Liver (tissue), 9 donors: ENCODE results near the gene KCNC2. TPM values are rescaled to one million over a fixed set of nuclear protein-coding genes. Genes with fewer than 3 reads are reported as not detected.

Source experiments
- DNase-seq: peaks from one replicate; pipeline ENCODE4 v3.0.0-alpha.2; 2017; ENCODE audit warnings: low spot score
- H3K27ac ChIP-seq, 2 donors: one replicate each; pipeline ENCODE4 v1.7.0; 2013; ENCODE audit warnings: inconsistent platforms in 2 of 2, low read length in 2 of 2, control low read depth in 1 of 2, low read depth in 1 of 2, mild to moderate bottlenecking in 1 of 2
- H3K27me3 ChIP-seq, 4 donors: one replicate each; pipeline versions ENCODE4 v1.6.1 to v1.7.0; 2013; ENCODE audit warnings: low read length in 3 of 4, inconsistent platforms in 1 of 4, mild to moderate bottlenecking in 1 of 4, moderate library complexity in 1 of 4; ENCODE audit not compliant: control insufficient read depth in 4 of 4, insufficient read depth in 4 of 4
- H3K36me3 ChIP-seq, 4 donors: one replicate each; pipeline versions ENCODE4 v1.6.1 to v1.7.0; 2013; ENCODE audit warnings: low read length in 3 of 4, mild to moderate bottlenecking in 3 of 4, low read depth in 1 of 4, moderate library complexity in 1 of 4; ENCODE audit not compliant: control insufficient read depth in 4 of 4, insufficient read depth in 3 of 4
- H3K4me1 ChIP-seq, 4 donors: one replicate each; pipeline versions ENCODE4 v1.6.1 to v1.7.0; 2013; ENCODE audit warnings: low read length in 3 of 4, mild to moderate bottlenecking in 3 of 4, moderate library complexity in 1 of 4; ENCODE audit not compliant: control insufficient read depth in 4 of 4, insufficient read depth in 4 of 4
- H3K4me3 ChIP-seq, 3 donors: one replicate each; pipeline versions ENCODE4 v1.6.1 to v1.7.0; 2013; ENCODE audit warnings: low read length in 3 of 3, control low read depth in 1 of 3, low read depth in 1 of 3, mild to moderate bottlenecking in 1 of 3
- H3K9ac ChIP-seq, 2 donors: one replicate each; pipeline ENCODE4 v1.7.0; 2013; ENCODE audit warnings: low read length in 2 of 2, mild to moderate bottlenecking in 2 of 2, moderate library complexity in 2 of 2, control low read depth in 1 of 2, low read depth in 1 of 2
- H3K9me3 ChIP-seq, 4 donors: one replicate each; pipeline versions ENCODE4 v1.6.1 to v1.7.0; 2013; ENCODE audit warnings: low read length in 3 of 4; ENCODE audit not compliant: control insufficient read depth in 4 of 4
- CTCF ChIP-seq: fragments of 150-350 bp; IDR thresholded peaks from 2 replicates; pipeline ENCODE4 v1.5.1; 2017; ENCODE audit warnings: improper control_type of control experiment, low read depth, low read length; ENCODE audit not compliant: missing input control
- EGR1 ChIP-seq, 2 donors: IDR thresholded peaks; 2 replicates each; pipeline ENCODE4 v1.6.1; 2016 to 2018; ENCODE audit warnings: antibody characterized with exemption in 2 of 2, low read depth in 2 of 2
- FOXA1 ChIP-seq: IDR thresholded peaks from 2 replicates; pipeline ENCODE4 v1.6.1; 2016; ENCODE audit warnings: antibody characterized with exemption
- HNF4G ChIP-seq: IDR thresholded peaks from 2 replicates; pipeline ENCODE4 v1.6.1; 2016; ENCODE audit warnings: antibody characterized with exemption
- NR2F2 ChIP-seq: IDR thresholded peaks from 2 replicates; pipeline ENCODE4 v1.6.1; 2016; ENCODE audit warnings: antibody characterized with exemption
- RAD21 ChIP-seq, 2 donors: IDR thresholded peaks; 2 replicates each; pipeline ENCODE4 v1.6.1; 2016; ENCODE audit warnings: antibody characterized with exemption in 2 of 2, mild to moderate bottlenecking in 2 of 2
- REST ChIP-seq: IDR thresholded peaks from 2 replicates; pipeline ENCODE4 v1.6.1; 2016; ENCODE audit warnings: antibody characterized with exemption, mild to moderate bottlenecking
- RXRA ChIP-seq, 2 donors: IDR thresholded peaks; 2 replicates each; pipeline ENCODE4 v1.6.1; 2017 to 2018; ENCODE audit warnings: antibody characterized with exemption in 2 of 2, mild to moderate bottlenecking in 1 of 2
- SP1 ChIP-seq: IDR thresholded peaks from 2 replicates; pipeline ENCODE4 v1.6.1; 2018; ENCODE audit warnings: antibody characterized with exemption, mild to moderate bottlenecking
- TAF1 ChIP-seq: conservative IDR thresholded peaks from 2 replicates; pipeline ENCODE4 v1.6.1; 2016; ENCODE audit warnings: antibody characterized with exemption, mild to moderate bottlenecking
- ZBTB33 ChIP-seq: IDR thresholded peaks from 2 replicates; pipeline ENCODE4 v1.6.1; 2016; ENCODE audit warnings: antibody characterized with exemption
- WGBS: extraction: QIAGEN DNeasy Blood & Tissue Kit; methylation state at CpG from one replicate; pipeline ENCODE4 v1.1.7; 2013; 5-methylcytosine and 5-hydroxymethylcytosine counted together
- polyA plus RNA-seq, 2 donors: library from polyadenylated mRNA; stranded (reverse) in 1 of 2; unstranded in 1 of 2; fragments of 200-250 nt in 1 of 2; fragments of >200 nt in 1 of 2; fragmentation: Nextera tagmentation in 1 of 2; extraction: Ambion mirVana in 1 of 2; gene quantifications; one replicate each; pipeline versions ENCODE4 v1.2.1 to v1.2.3, GENCODE V29; 2013 to 2015
- total RNA-seq, 2 donors: library from RNA; depleted of rRNA; stranded (reverse); fragments of >200 nt; gene quantifications; one replicate each; pipeline ENCODE4 v1.2.3, GENCODE V29; 2014
- donor health status: healthy.
- donor health status: healthy.
- donor health status: healthy.
- donor health status: healthy.
- donor health status: healthy.

The KCNC2 gene
- total and polyA plus RNA-seq, 4 donors = under 0.01 to 0.02 TPM; not detected in 2

GRCh38 chr12:75099210-75099609 lies 110.4 kb downstream of the KCNC2 start (continued):
- TF ChIP-seq REST (no peak), SP1 (no peak), HNF4G (no peak), RXRA (IDR thresholded peaks at IDR 0.05) (no peak), EGR1 (IDR thresholded peaks at IDR 0.05; ENCODE audit: low read depth in 2 of 2) (no peak)

GRCh38 chr12:75097003-75097402 lies 112.6 kb downstream of the KCNC2 start:
- Histone ChIP-seq H3K4me3 (no peak overlapping the region), H3K27me3 (no peaks in the 10 kb centered on the region), H3K9me3 (no peaks in the 10 kb centered on the region), H3K4me1 (no peaks in the 10 kb centered on the region), H3K27ac (no peak overlapping the region), H3K36me3 (no peaks in the 10 kb centered on the region), H3K9ac (no peak overlapping the region)
- TF ChIP-seq SP1 (no peak), FOXA1 (no peak), RXRA (IDR thresholded peaks at IDR 0.05) (no peak), ZBTB33 (no peak)
- DNase-seq = no peak

- H3K27ac ChIP-seq = no peak overlapping the region
- no peaks in the 10 kb centered on the region for H3K36me3 ChIP-seq
- no peaks in the 10 kb centered on the region for H3K27me3 ChIP-seq
- no peaks in the 10 kb centered on the region for H3K9me3 ChIP-seq
- WGBS = 49% methylated on average over 1 of the region's 1 CpG
- H3K4me3 ChIP-seq = no peak overlapping the region
- no peak overlapping the region for H3K9ac ChIP-seq
- H3K4me1 ChIP-seq = no peaks in the 10 kb centered on the region
- TF ChIP-seq ZBTB33 (no peak), REST (no peak), FOXA1 (no peak), TAF1 (no peak), CTCF (peak; percentile 15), HNF4G (no peak), RAD21 (IDR thresholded peaks at IDR 0.05) (peak; percentile 53 to 66), NR2F2 (no peak), EGR1 (IDR thresholded peaks at IDR 0.05; ENCODE audit: low read depth in 2 of 2) (no peak)
- DNase-seq = no peak
Measured at GRCh38 chr12:75087654-75088053, 122.0 kb downstream of the KCNC2 start.
